HAP-1 (cell line): ENCODE results near the gene SCFD2.
"Not testable (repeated sequence)": the region's sequence is repeated elsewhere in the genome, so short reads cannot be mapped to it uniquely, and the experiment has no call there.

Experiments used
- DNase-seq, 2 experiments: peaks; one replicate each; pipeline ENCODE4 v3.0.0-alpha.2; 2016 to 2020; ENCODE audit warnings: low spot score in 2 of 2
- H3K27me3 ChIP-seq: fragments of 250-450 bp; sonication (Bioruptor Pico); 2 replicates; pipeline ENCODE4 v1.5.1; 2020; ENCODE audit warnings: low read depth, mild to moderate bottlenecking, moderate library complexity
- H3K36me3 ChIP-seq: fragments of 250-450 bp; sonication (Bioruptor Pico); replicated peaks from 2 replicates; pipeline ENCODE4 v1.5.1; 2020; ENCODE audit warnings: mild to moderate bottlenecking
- H3K4me1 ChIP-seq: fragments of 250-450 bp; sonication (Bioruptor Pico); 2 replicates; pipeline ENCODE4 v1.5.1; 2020; ENCODE audit warnings: mild to moderate bottlenecking
- H3K4me3 ChIP-seq: fragments of 250-450 bp; sonication (Bioruptor Pico); 2 replicates; pipeline ENCODE4 v1.5.1; 2020; ENCODE audit warnings: mild to moderate bottlenecking, moderate library complexity
- H3K9me3 ChIP-seq: fragments of 250-450 bp; sonication (Bioruptor Pico); 2 replicates; pipeline ENCODE4 v1.5.1; 2020; ENCODE audit warnings: mild to moderate bottlenecking, moderate library complexity
- in situ Hi-C: fragments of 300-500 bp; cut with MboI; formaldehyde crosslinking; loops from 3 replicates; pipeline ENCODE4 v1.14.3; 2020; ENCODE audit warnings: low sequenced_read_pairs, inconsistent platforms, mixed read lengths

SCFD2 gene

DNA sequence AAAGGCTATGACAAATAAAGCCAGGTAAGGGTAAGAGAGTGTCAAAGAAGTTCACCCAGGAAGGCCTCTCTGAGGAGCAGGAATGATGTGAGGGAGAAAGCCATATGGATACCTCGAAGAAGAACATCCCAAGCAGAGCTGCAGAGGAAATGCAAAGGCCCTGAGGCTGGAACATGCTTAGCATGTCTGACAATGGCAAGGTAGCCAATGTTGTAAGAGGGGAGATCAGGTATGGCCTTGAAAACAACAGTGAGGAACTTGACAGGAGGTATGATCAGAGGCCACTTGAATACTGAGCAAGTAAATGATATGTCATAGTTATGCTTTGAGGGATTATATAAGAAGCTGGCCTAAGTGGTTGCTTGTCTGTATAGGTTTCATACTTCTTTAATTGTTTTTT is 3.8 kb downstream of the SCFD2 start:
- in situ Hi-C loops = loop anchor here (25.0 kb wide), 1 partner anchor 875 kb away; the partner anchor contains the start of gene PDGFRA
- no peaks in the 10 kb centered on the region; the same call in 1 of the 2 replicates for H3K36me3 ChIP-seq
- H3K4me1 ChIP-seq = peaks cover 8% of the 10 kb centered on the region
- no peaks in the 10 kb centered on the region for H3K27me3 ChIP-seq
- H3K9me3 ChIP-seq = no peaks in the 10 kb centered on the region
- DNase-seq = no peak
- H3K4me3 ChIP-seq = no peak overlapping the region

DNA sequence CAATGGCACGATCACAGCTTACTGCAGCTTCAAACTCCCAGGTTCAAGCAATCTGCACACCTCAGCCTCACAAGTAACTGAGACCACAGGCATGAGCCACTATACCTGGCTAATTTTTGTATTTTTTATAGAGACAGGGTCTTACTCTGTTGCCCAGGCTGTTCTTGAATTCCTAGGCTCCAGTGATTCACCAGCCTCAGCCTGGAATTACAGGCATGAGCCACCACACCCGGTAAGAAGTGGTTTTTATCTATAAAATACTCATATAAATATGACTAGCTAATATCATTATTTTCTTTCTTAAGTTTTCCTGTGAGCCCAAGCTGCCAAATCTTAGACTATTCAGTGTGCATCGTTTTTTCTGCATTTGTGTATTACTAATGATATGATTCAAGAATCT is 4.4 kb downstream of the SCFD2 start:
- H3K27me3 ChIP-seq = no peaks in the 10 kb centered on the region
- in situ Hi-C loops = loop anchor here (25.0 kb wide), 1 partner anchor 876 kb away; the partner anchor contains the start of gene PDGFRA
- DNase-seq = no peak
- H3K36me3 ChIP-seq = no peaks in the 10 kb centered on the region; the same call in 1 of the 2 replicates
- H3K4me1 ChIP-seq = peaks cover 8% of the 10 kb centered on the region
- no peaks in the 10 kb centered on the region for H3K9me3 ChIP-seq
- H3K4me3 ChIP-seq = no peak overlapping the region

DNA sequence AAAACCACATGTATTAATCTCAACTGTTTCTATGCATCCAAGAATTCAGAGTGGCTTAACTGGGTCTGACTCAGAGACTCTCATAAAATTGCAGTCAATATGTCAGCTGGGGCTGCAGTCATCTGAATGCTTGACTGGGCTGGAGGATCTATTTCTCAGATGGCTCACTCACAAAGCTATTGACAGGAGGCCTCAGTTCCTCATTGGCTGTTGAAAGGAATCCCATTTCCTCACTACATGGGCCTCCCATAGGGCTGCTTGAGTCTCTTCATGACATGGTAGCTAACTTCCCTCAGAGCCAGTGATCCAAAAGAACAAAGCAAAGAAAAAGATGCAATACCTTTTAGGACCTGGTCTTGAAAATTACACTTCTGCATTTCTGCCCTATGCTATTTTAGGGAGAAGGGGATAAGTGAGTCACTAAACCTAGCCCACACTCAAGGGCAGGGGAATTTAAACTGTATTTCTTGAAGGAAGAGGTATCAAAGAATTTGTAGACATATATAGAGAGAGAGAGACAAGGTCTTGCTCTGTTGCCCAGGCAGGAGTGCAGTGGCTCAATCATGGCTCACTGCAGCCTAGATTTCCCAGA is 9.8 kb downstream of the SCFD2 start:
- DNase-seq = no peak
- no peaks in the 10 kb centered on the region for H3K27me3 ChIP-seq
- H3K4me3 ChIP-seq = no peak overlapping the region
- H3K4me1 ChIP-seq = no peaks in the 10 kb centered on the region
- H3K9me3 ChIP-seq = no peaks in the 10 kb centered on the region
- H3K36me3 ChIP-seq = no peaks in the 10 kb centered on the region; the same call in 1 of the 2 replicates
- in situ Hi-C loops = loop anchor here (25.0 kb wide), 1 partner anchor 881 kb away; the partner anchor contains the start of gene PDGFRA

DNA sequence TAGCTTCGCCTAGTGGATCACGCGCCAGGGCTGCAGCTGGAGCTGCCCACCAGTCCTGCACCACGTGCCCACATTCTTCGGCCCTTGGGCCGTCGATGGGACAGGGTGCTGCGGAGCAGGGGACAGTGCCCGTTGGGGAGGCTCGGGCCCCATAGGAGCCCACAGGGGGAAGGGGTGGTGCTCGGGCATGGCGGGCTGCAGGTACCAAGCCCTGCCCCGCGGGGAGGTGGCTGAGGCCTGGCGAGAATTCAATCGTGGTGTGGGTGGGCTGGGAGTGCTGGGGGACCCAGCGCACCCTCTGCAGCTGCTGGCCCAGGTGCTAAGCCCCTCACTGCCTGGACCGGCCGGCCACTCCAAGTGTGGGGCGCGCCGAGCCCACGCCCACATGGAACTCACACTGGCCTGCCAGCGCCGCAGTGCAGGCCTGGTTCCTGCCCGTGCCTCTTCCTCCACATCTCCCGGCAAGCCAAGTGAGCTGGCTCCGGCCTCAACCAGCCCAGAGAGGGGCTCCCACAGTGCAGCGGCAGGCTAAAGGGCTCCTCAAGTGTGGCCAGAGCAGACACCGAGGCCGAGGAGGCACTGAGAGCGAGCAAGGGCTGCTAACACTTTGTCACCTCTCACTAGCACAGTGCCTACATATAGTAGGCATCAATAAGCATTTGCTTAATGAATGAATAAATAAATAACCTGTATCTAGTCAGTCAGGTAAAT is 11.7 kb downstream of the SCFD2 start:
- no peak overlapping the region for H3K4me3 ChIP-seq
- no peaks in the 10 kb centered on the region; the same call in none of the 2 replicates for H3K36me3 ChIP-seq
- no peaks in the 10 kb centered on the region for H3K27me3 ChIP-seq
- H3K9me3 ChIP-seq = no peaks in the 10 kb centered on the region
- in situ Hi-C loops = loop anchor here (25.0 kb wide), 1 partner anchor 883 kb away; the partner anchor contains the start of gene PDGFRA
- no peaks in the 10 kb centered on the region for H3K4me1 ChIP-seq
- no peak for DNase-seq

DNA sequence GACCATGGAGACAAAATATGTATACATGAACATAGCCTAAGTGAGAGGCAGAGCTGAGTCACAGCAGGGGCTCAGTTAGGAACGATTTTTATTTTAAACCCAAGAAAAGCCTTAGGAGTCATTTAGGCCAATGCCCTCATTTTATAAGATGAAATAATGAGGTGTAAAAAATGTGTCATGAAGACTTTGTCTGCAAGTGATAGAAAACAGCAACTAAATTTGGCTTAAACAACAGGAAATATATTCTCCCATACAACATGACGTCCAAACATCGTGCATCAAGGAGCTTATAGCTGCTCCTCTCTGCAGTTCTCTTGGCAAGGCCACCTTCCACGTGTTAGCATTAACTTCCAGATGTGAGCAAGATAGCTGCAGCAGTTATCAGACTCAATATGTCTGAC is 16.8 kb downstream of the SCFD2 start:
- no peaks in the 10 kb centered on the region; the same call in 1 of the 2 replicates for H3K9me3 ChIP-seq
- peaks cover 7% of the 10 kb centered on the region for H3K36me3 ChIP-seq
- no peak overlapping the region for H3K4me3 ChIP-seq
- no peaks in the 10 kb centered on the region for H3K27me3 ChIP-seq
- H3K4me1 ChIP-seq = no peaks in the 10 kb centered on the region
- in situ Hi-C loops = no loop called here
- DNase-seq = no peak

DNA sequence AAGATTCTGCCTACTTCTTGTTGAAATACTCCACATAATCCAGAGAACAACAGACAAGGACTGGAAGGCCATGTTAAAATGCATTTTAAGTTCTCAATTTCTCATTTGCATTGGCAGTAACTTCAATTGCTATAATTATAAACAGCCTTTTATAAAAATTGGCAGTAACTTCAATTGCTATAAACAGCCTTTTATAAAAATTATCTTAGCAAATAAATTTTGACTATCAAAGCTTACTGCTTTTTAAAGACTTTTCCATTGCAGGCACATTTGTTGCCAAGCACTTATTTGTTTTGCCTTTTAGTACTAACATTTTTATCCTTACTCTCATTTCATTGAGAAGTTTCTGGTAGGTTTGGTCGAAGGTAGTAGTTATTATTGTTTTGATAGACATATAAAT is 17.8 kb downstream of the SCFD2 start:
- in situ Hi-C loops = no loop called here
- Histone ChIP-seq H3K4me3 (no peak overlapping the region), H3K9me3 (no peaks in the 10 kb centered on the region; the same call in 1 of the 2 replicates), H3K36me3 (peaks cover 7% of the 10 kb centered on the region), H3K4me1 (no peaks in the 10 kb centered on the region), H3K27me3 (no peaks in the 10 kb centered on the region)
- DNase-seq = no peak

DNA sequence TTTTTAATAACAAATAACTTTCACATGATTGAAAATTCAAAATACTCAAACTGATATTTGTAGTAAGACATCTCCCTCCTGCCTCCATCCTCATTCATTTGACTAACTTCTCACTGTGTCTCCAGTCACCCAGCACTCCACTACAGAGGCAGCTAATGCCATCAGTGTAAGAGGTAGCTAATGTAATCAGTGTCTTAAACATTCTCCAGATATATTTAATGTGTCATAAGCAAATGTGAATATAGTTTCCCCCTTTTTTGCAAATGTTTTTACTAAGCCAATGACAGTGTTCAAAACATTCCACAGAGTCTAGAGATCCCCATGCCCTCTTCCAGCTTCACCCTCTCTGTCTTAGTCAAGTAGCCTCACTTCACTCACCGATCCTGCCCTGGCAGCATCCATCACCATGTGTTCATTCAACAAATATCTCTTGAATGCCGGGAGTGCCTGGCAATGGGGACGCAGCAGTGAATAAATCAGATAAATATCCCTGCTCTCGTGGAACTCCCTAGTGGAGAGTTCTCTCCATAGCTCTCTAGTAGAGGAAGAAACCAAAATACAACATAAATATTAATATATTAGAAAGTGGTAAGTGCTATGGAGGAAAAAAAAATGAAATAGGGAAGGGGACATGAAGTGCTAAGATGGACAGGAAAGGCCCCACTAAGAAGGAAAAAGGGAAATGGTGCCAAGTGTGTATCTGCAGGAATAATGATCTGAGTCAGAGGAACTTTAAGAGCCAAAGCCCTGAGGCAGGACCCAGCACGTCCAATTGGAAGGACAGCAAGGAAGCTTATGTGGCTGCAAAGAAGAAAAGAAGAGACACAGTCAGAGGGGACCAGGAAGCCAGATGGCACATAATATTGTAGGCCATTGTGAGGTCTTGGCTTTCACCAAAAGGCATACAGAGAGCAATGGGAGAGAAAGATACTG is 18.7 kb downstream of the SCFD2 start:
- no peaks in the 10 kb centered on the region; the same call in 1 of the 2 replicates for H3K9me3 ChIP-seq
- H3K36me3 ChIP-seq = peaks cover 7% of the 10 kb centered on the region
- in situ Hi-C loops = no loop called here
- no peak for DNase-seq
- no peaks in the 10 kb centered on the region for H3K4me1 ChIP-seq
- no peaks in the 10 kb centered on the region for H3K27me3 ChIP-seq
- no peak overlapping the region for H3K4me3 ChIP-seq

DNA sequence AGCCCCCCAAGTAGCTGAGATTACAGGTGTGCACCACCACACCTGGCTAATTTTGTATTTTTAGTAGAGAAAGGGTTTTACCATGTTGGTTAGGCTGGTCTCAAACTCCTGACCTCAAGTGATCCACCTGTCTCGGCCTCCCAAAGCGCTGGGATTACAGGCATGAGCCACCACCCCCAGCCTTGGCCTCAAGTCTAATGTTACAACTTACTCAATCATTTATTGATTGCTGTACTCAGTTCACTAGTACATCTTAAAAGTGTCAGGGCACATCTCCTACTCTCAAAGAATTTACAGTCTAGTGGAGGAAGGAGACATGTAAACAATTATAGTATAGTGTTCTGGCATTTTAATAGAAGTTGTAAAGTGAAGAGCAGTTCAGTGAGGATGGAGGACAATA is 19.5 kb downstream of the SCFD2 start:
- H3K9me3 ChIP-seq, in situ Hi-C loops, DNase-seq, H3K4me1 ChIP-seq, H3K36me3 ChIP-seq, H3K4me3 ChIP-seq, H3K27me3 ChIP-seq: not testable (repeated sequence)

DNA sequence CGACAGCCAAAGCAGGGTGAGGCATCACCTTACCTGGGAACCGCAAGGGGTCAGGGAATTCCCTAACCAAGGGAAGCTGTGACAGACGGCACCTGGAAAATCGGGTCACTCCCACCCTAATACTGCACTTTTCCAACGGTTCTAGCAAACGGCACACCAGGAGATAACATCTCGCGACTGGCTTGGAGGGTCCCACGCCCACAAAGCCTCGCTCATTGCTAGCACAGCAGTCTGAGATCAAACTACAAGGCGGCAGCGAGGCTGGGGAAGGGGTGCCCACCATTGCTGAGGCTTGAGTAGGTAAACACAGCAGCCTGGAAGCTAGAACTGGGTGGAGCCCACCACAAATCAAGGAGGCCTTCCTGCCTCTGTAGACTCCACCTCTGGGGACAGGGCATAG is 25.7 kb downstream of the SCFD2 start:
- H3K4me1 ChIP-seq, H3K36me3 ChIP-seq, H3K27me3 ChIP-seq, in situ Hi-C loops, DNase-seq, H3K4me3 ChIP-seq, H3K9me3 ChIP-seq: not testable (repeated sequence)

DNA sequence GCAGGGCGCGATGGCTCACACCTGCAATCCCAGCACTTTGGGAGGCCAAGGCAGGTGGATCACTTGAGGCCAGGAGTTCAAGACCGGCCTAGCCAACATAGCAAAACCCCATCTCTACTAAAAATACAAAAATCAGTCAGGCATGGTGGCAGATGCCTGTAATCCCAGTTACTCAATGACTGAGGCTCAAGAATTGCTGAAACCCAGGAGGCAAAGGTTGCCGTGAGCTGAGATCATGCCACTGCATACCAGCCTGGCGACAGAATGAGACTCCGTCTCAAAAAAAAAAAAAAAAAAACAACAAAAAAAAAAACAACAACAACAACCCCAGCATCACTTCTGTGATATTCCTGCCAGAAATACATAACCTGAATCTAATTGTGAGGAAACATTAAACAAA is 30.9 kb downstream of the SCFD2 start:
- H3K27me3 ChIP-seq, in situ Hi-C loops, H3K4me1 ChIP-seq, H3K9me3 ChIP-seq, H3K4me3 ChIP-seq, DNase-seq, H3K36me3 ChIP-seq: not testable (repeated sequence)

DNA sequence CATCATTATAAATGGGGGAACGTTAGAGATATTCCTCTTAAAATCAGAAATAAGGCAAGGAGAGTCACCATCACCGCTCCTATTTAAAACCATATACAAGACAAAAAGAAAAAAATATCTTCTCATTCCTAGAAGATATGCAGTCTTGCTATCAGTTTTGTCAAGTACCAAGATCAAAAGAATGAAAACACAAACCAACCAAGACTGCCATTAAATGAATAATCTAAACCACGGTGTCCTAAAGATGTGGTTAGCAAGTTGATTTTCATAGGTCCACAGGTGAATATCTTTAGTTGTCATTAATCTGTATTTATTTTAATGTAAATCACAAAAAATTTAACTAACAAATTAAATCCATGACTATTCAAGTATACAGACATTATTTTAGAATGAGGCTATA is 39.3 kb downstream of the SCFD2 start:
- in situ Hi-C loops = no loop called here
- DNase-seq = no peak
- H3K4me1 ChIP-seq = peaks cover 12% of the 10 kb centered on the region
- H3K9me3 ChIP-seq = no peaks in the 10 kb centered on the region
- H3K4me3 ChIP-seq = no peak overlapping the region
- H3K36me3 ChIP-seq = no peaks in the 10 kb centered on the region
- no peaks in the 10 kb centered on the region for H3K27me3 ChIP-seq

DNA sequence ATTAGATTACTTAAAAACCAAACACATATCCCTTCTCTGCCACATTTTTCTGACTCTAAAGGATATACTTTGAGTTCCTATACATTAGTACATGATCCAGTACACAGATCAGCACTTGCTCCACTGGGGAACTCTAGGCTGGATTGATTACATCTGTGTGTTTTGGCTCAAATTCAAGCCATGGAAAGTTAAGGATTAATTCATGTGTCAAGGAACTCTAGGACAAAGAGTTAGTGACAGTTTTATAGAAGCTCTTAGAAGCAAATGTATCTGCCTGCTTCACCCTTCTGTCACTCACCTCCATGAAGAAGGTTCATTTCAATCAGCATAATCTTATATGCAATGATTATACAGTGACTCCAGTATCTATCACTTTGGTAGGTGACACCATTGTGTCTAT is 43.2 kb downstream of the SCFD2 start:
- Histone ChIP-seq H3K27me3 (no peaks in the 10 kb centered on the region), H3K9me3 (no peaks in the 10 kb centered on the region)
- in situ Hi-C loops = no loop called here

DNA sequence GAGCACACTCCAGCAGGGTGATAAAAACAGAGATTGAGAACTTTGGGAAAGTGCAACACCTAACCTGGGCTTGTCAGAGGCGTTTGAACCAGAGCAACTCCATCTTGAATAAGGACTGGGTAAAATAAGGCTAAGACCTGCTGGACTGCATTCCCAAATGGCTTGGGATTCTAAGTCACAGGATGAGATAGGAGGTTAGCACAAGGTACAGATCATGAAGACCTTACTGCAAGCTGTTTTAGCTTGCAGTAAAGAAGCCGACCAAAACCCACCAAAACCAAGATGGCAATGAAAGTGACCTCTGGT is 43.9 kb downstream of the SCFD2 start:
- H3K4me3 ChIP-seq = no peak overlapping the region
- no peak for DNase-seq
- H3K27me3 ChIP-seq = no peaks in the 10 kb centered on the region
- H3K4me1 ChIP-seq = peaks cover 21% of the 10 kb centered on the region
- H3K9me3 ChIP-seq = no peaks in the 10 kb centered on the region
- H3K36me3 ChIP-seq = no peaks in the 10 kb centered on the region
- in situ Hi-C loops = no loop called here

More for the DNA sequence above, 43.2 kb downstream of the SCFD2 start:
- no peak overlapping the region for H3K4me3 ChIP-seq
- H3K36me3 ChIP-seq = no peaks in the 10 kb centered on the region
- peaks cover 21% of the 10 kb centered on the region for H3K4me1 ChIP-seq
- peak in 1 of 2 experiments; percentile 83 for DNase-seq
